LNCaP clone FGC (cell line): ENCODE data around the gene STX19.

Source experiments
- DNase-seq: peaks from one replicate; pipeline ENCODE4 v3.0.0-alpha.2; 2011; ENCODE audit warnings: low read depth
- H3K4me3 ChIP-seq: 2 replicates; pipeline ENCODE4 v1.5.1; 2011; ENCODE audit warnings: mild to moderate bottlenecking, low read depth, low read length, control low read depth
- TF ChIP-seq, protein P1 (sequence below): IDR thresholded peaks from 2 replicates; pipeline ENCODE4 v1.5.1; 2012; ENCODE audit warnings: mild to moderate bottlenecking; ENCODE audit not compliant: control insufficient read depth, insufficient read depth; ENCODE audit errors: extremely low read depth

Gene STX19

DNA sequence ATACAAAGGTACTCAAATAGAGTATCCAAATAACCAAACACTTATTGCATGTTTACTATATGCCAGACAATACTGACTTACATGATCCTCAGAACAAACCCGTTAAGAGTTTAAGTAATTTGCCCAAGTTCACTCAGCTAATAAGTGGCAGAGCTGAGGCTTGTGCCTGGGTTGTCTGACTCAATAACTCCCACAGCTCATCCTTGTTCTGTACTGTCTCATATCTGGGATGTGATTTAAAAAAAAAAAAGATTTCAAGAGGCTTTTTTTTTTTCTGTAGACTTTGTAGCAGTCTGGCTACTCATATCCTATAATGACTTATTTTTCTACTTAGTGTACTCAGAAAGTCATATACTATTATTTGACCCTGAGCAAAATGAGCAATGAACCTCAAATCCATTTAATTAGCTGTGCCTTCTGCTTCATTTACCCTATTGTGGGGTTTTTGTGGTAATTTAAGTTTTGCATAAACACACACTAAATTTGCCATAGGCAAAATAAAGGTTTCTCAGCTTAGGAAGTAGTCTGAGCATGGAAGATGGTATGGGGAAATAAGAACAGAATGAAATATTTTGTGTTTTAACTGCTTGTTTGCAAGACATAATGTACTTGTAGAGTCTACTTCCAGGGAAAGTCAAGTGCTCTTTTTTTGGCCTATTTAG lies 37.6 kb upstream of the STX19 start:
- TF ChIP-seq, protein P1, sequence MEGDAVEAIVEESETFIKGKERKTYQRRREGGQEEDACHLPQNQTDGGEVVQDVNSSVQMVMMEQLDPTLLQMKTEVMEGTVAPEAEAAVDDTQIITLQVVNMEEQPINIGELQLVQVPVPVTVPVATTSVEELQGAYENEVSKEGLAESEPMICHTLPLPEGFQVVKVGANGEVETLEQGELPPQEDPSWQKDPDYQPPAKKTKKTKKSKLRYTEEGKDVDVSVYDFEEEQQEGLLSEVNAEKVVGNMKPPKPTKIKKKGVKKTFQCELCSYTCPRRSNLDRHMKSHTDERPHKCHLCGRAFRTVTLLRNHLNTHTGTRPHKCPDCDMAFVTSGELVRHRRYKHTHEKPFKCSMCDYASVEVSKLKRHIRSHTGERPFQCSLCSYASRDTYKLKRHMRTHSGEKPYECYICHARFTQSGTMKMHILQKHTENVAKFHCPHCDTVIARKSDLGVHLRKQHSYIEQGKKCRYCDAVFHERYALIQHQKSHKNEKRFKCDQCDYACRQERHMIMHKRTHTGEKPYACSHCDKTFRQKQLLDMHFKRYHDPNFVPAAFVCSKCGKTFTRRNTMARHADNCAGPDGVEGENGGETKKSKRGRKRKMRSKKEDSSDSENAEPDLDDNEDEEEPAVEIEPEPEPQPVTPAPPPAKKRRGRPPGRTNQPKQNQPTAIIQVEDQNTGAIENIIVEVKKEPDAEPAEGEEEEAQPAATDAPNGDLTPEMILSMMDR = no peak
- no peak for DNase-seq
- H3K4me3 ChIP-seq = no peak overlapping the region

DNA sequence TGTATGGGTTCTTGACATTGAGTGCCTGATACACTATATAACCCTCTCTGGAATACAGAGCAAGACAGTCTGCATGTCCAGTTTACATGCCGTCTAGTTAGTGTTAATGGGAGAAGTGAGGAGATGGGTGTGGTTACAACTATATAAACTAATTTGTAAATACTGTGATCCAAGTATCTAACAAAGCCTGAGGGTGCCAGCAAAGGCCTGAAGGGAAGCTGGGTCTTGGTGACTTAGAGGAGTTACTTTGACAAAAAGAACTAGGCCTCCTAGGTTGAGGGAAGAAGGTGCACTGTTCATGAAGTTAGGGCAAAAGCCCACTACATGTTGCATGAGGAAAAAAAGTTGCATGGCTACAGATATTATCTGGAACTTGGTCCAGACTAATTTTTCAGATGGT lies 36.7 kb upstream of the STX19 start:
- TF ChIP-seq, protein P1 = no peak
- H3K4me3 ChIP-seq = no peak overlapping the region
- no peak for DNase-seq

DNA sequence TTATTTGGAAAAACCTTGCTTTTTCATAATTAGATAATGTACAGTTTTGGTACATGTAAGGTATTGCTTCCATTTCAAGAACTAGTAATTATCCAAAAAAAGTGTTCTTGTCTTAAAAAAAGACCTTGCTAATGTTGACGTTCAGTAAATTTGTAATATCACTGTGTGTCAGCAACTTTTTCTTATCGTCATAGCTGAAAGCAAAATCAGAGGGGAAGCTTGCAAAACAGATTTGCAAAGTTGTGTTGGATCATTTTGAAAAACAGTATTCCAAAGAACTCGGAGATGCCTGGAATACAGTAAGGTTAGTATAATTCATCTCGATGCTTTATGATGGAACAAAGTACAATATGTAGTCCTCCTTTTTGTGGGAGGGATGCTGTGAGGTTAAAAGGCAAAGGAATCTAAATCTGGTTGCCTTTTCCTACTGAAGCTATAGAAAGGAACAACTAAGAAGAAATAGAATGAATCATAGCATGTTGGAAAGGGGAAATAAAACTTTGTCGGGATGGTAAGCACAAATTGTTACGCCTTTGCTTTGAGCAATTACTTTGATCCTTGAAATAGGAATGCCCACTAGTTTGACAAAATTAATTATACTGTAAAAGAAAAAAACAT lies 36.0 kb upstream of the STX19 start:
- peak overlapping the region; percentile 80 for H3K4me3 ChIP-seq
- TF ChIP-seq, protein P1 = no peak
- DNase-seq = no peak

DNA sequence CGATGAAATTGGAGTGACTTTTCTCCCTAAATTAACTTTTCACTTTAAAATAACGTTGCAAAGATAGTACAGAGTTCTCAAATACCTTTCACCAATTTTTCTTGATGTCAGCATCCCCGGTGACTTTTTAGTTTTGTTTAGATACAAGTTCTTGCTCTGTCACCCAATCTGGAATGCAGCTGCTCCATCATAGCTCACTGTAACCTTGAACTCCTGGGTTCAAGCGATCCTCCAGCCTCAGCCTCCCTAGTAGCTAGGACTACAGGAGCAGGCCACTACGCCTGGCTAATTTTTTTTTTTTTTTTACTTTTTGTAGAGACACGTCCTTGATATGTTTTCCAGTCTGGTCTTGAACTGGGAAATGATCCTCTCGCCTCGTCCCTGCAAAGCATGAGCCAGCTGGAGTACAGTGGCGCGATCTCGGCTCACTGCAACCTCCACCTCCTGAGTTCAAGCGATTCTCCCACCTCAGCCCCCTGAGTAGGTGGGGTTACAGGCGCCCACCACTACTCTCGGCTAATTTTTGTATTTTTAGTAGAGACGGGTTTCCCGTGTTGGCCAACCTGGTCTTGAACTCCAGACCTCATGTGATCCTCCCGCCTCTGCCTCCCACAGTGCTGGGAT lies 35.2 kb upstream of the STX19 start:
- TF ChIP-seq, protein P1 = no peak
- DNase-seq = no peak
- H3K4me3 ChIP-seq = peak overlapping the region; percentile 80

DNA sequence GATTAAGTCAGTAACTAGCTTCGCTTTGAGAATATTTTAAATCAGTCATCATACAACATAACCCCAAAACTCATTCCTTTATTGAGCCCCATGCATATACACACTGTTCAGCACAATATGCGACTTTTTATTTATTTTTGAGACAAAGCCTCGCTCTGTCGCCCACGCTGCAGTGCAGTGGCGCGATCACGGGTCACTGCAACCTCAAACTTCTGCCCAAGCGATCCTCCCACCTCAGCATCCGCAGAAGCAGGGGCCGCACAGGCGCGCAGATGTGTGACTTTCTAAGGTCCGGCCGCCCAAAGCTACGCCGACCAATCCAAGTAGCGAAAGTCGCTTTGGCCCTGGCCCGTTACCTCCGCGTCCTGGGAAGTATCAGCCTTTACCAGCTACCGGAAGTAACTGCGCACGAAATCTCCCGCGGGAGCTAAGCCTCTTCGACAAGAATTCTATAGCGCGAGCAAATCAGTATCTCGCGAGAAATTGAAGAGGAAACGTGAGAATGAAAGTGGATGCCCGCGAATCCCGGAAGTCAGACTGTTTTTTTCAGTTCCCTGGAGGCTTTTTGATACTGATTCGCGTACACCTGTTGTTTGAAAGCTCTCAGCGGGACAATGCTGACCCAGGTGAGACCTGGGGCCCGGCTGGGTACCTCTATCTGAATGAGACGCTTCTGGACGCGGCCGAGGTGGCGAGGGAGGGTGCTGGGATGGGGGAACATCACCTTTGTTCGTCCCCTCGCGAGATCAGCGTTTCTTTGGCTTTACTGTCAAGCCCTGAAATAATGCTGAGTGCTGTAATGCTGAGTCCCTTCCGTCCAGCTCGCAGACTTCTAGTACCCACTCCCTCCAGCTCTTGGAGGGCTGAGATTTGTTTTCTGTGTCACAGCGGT lies 34.4 kb upstream of the STX19 start, which contains the start of the genes DHFR2 and NSUN3:
Gene DHFR2, minus strand, starts transcription at position 404 of the 892 bp plus-strand sequence. CDS start 1,405 bp downstream, outside the sequence.
Gene NSUN3, plus strand, starts transcription at position 549 of the 892 bp plus-strand sequence. Its CDS starts 66 bp downstream, at position 615.
- peak; percentile 97 for DNase-seq
- H3K4me3 ChIP-seq = peak within 1 kb of the TSS; percentile 80
- TF ChIP-seq, protein P1 = 0 out of 2 replicates have a peak, but pooled peaks have one; percentile 4

DNA sequence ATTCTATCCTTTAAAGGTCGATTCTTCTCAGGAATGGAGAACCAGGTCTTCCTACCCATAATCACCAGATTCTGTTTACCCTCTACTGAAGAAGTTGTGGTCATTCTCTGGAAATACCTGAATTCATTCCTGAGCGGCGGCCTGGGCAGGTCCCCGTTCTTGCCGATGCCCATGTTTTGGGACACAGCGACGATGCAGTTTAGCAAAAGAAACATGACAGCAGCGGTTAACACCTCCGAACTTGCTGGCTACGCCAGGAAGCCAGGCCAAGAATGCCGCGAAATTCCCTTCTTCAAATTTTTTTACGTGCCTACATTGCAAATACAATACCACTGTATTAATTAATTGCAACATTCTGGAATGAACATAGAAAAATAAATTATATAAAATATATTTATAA lies 32.9 kb upstream of the STX19 start:
- no peak for DNase-seq
- TF ChIP-seq, protein P1 = no peak
- no peak overlapping the region for H3K4me3 ChIP-seq
